HL-60 (cell line): ENCODE measurements around the gene MED15.

ENCODE experiments used
- DNase-seq, 2 experiments: peaks; one replicate each; pipeline ENCODE4 v3.0.0-alpha.2; 2010 to 2020; ENCODE audit warnings: low read depth in 1 of 2, low spot score in 1 of 2
- H3K27ac ChIP-seq: fragments of 250-450 bp; sonication (Bioruptor Pico); replicated peaks from 2 replicates; pipeline ENCODE4 v1.5.1; 2020; ENCODE audit warnings: mild to moderate bottlenecking, moderate library complexity
- H3K27me3 ChIP-seq: fragments of 250-450 bp; sonication (Bioruptor Pico); 2 replicates; pipeline ENCODE4 v1.5.1; 2021; ENCODE audit warnings: mild to moderate bottlenecking, moderate library complexity; ENCODE audit not compliant: insufficient read depth, poor library complexity, severe bottlenecking
- H3K4me3 ChIP-seq: replicated peaks from 2 replicates; pipeline ENCODE4 v1.5.1; 2011; ENCODE audit warnings: mild to moderate bottlenecking, control low read depth, low read length; ENCODE audit not compliant: insufficient read depth
- GABPA ChIP-seq: IDR thresholded peaks from 2 replicates; pipeline ENCODE4 v1.6.1; 2012; ENCODE audit warnings: low read depth
- POLR2AphosphoS5 ChIP-seq: IDR thresholded peaks from 2 replicates; pipeline ENCODE4 v1.6.1; 2012; ENCODE audit warnings: low read depth
- SPI1 ChIP-seq: IDR thresholded peaks from 2 replicates; pipeline ENCODE4 v1.6.1; 2012; ENCODE audit warnings: low read depth, mild to moderate bottlenecking, borderline replicate concordance
- TF ChIP-seq, protein P1 (sequence below): IDR thresholded peaks from 2 replicates; pipeline ENCODE4 v1.6.1; 2012; ENCODE audit warnings: low read depth; ENCODE audit not compliant: insufficient replicate concordance
- TF ChIP-seq, protein P2 (sequence below): IDR thresholded peaks from one replicate; pipeline ENCODE4 v1.5.1; 2011; ENCODE audit warnings: low read length, control low read depth, inconsistent platforms; ENCODE audit not compliant: insufficient read depth

MED15 gene

GRCh38 chr22:20582171-20582511 lies 74.7 kb downstream of the MED15 start:
- TF ChIP-seq, protein P1, sequence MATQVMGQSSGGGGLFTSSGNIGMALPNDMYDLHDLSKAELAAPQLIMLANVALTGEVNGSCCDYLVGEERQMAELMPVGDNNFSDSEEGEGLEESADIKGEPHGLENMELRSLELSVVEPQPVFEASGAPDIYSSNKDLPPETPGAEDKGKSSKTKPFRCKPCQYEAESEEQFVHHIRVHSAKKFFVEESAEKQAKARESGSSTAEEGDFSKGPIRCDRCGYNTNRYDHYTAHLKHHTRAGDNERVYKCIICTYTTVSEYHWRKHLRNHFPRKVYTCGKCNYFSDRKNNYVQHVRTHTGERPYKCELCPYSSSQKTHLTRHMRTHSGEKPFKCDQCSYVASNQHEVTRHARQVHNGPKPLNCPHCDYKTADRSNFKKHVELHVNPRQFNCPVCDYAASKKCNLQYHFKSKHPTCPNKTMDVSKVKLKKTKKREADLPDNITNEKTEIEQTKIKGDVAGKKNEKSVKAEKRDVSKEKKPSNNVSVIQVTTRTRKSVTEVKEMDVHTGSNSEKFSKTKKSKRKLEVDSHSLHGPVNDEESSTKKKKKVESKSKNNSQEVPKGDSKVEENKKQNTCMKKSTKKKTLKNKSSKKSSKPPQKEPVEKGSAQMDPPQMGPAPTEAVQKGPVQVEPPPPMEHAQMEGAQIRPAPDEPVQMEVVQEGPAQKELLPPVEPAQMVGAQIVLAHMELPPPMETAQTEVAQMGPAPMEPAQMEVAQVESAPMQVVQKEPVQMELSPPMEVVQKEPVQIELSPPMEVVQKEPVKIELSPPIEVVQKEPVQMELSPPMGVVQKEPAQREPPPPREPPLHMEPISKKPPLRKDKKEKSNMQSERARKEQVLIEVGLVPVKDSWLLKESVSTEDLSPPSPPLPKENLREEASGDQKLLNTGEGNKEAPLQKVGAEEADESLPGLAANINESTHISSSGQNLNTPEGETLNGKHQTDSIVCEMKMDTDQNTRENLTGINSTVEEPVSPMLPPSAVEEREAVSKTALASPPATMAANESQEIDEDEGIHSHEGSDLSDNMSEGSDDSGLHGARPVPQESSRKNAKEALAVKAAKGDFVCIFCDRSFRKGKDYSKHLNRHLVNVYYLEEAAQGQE, result no peak
- TF ChIP-seq, protein P2, sequence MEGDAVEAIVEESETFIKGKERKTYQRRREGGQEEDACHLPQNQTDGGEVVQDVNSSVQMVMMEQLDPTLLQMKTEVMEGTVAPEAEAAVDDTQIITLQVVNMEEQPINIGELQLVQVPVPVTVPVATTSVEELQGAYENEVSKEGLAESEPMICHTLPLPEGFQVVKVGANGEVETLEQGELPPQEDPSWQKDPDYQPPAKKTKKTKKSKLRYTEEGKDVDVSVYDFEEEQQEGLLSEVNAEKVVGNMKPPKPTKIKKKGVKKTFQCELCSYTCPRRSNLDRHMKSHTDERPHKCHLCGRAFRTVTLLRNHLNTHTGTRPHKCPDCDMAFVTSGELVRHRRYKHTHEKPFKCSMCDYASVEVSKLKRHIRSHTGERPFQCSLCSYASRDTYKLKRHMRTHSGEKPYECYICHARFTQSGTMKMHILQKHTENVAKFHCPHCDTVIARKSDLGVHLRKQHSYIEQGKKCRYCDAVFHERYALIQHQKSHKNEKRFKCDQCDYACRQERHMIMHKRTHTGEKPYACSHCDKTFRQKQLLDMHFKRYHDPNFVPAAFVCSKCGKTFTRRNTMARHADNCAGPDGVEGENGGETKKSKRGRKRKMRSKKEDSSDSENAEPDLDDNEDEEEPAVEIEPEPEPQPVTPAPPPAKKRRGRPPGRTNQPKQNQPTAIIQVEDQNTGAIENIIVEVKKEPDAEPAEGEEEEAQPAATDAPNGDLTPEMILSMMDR, result no peak
- TF ChIP-seq GABPA (no peak), POLR2AphosphoS5 (no peak), SPI1 (no peak)
- Histone ChIP-seq H3K27ac (no peak overlapping the region), H3K4me3 (no peak overlapping the region), H3K27me3 (no peaks in the 10 kb centered on the region)
- DNase-seq, result no peak

DNA sequence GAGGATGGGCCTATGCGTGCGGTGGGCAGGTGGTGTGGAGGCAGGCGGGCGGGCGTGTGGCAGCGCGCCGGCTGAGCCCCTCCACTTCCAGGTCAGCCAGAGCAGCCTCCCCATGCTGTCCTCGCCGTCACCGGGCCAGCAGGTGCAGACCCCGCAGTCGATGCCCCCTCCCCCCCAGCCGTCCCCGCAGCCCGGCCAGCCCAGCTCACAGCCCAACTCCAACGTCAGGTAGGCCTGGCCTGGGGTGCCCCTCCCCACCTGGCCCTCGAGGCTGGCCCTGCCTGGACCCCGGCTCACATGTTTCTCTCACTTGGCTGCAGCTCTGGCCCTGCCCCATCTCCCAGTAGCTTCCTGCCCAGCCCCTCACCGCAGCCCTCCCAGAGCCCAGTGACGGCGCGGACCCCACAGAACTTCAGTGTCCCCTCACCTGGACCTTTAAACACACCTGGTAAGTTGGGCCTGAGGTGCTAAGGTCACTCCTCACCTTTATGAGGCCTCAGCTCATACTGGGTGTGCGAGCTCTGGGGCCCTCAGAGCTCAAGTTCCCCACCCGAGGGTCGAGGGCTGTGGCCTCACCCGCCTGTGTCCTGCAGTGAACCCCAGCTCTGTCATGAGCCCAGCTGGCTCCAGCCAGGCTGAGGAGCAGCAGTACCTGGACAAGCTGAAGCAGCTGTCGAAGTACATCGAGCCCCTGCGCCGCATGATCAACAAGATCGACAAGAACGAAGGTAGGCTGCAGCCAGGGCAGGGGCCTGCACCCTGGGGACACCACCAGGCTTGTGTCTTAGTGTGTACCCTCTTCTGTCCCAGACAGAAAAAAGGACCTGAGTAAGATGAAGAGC lies 75.3 kb downstream of the MED15 start:
- Histone ChIP-seq H3K27me3 (no peaks in the 10 kb centered on the region), H3K27ac (no peak overlapping the region), H3K4me3 (no peak overlapping the region)
- no peak for DNase-seq
- TF ChIP-seq SPI1 (no peak), POLR2AphosphoS5 (no peak), GABPA (no peak)
- TF ChIP-seq, protein P2, result no peak
- TF ChIP-seq, protein P1, result no peak

GRCh38 chr22:20583471-20583922 lies 76.1 kb downstream of the MED15 start:
- TF ChIP-seq SPI1 (no peak), POLR2AphosphoS5 (no peak), GABPA (no peak)
- TF ChIP-seq, protein P1, result no peak
- TF ChIP-seq, protein P2, result no peak
- Histone ChIP-seq H3K27me3 (no peaks in the 10 kb centered on the region), H3K4me3 (no peak overlapping the region), H3K27ac (no peak overlapping the region)
- no peak for DNase-seq
